GM12891 (cell line): ENCODE measurements around the gene PLPPR5.

Experiments
- DNase-seq: peaks from one replicate; pipeline ENCODE4 v3.0.0; 2011; ENCODE audit warnings: low spot score; ENCODE audit not compliant: insufficient read length
- FAIRE-seq: peaks from 2 replicates; lab custom pipeline; 2011; peaks lifted over from hg19 to GRCh38; lab: Jason Lieb, UNC
- PAX5 ChIP-seq: IDR thresholded peaks from 2 replicates; pipeline ENCODE4 v1.6.1; 2011; ENCODE audit warnings: low read length, moderate library complexity, mild to moderate bottlenecking; ENCODE audit not compliant: insufficient read depth, severe bottlenecking
- POLR2A ChIP-seq: IDR thresholded peaks from 2 replicates; pipeline ENCODE4 v1.6.1; 2011; ENCODE audit warnings: low read depth, low read length, control low read depth
- POLR2AphosphoS5 ChIP-seq: IDR thresholded peaks from 2 replicates; pipeline ENCODE4 v1.6.1; 2011; ENCODE audit warnings: low read depth, low read length, control low read depth
- POU2F2 ChIP-seq: IDR thresholded peaks from 2 replicates; pipeline ENCODE4 v1.6.1; 2011; ENCODE audit warnings: low read depth, mild to moderate bottlenecking, control low read depth, low read length, moderate library complexity
- SPI1 ChIP-seq: IDR thresholded peaks from 2 replicates; pipeline ENCODE4 v1.6.1; 2011; ENCODE audit warnings: low read depth, low read length, control low read depth
- TAF1 ChIP-seq: IDR thresholded peaks from 2 replicates; pipeline ENCODE4 v1.6.1; 2011; ENCODE audit warnings: low read depth, low read length, control low read depth

PLPPR5 gene

DNA sequence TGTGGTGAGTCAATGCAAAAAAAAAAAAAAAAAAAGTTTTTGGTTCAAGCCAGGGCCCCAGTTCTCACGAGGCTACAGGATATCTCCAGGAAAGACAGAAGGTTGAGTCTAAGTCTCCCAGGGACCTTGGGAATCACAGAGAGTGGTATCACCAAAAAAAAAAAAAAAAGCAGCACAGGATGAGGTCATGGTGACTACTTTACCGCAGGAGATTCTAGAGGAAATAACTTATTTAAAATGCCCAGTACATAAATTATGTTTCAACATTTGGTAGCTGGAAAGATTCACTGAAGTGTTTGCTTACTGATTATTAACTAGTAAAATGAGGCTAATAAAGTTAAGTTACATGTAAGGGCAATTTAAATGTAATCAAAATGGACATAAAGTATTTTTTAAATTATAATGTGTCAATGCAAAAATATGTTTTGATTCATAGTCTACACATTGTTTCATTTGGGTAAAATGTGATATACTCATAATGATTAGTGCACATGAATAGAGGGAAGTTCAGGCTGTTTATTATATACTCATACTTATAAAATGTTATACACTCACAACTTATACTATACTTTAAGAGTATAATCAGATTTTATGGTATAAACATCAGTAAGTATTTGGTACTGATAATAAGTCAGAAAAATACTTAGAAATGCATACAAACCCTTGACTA is 84.1 kb downstream of the PLPPR5 start:
- no peak for FAIRE-seq
- no peak for DNase-seq
- TF ChIP-seq TAF1 (no peak), PAX5 (no peak), POLR2AphosphoS5 (no peak), SPI1 (no peak), POLR2A (no peak), POU2F2 (no peak)

GRCh38 chr1:98919652-98920051 is 85.0 kb downstream of the PLPPR5 start:
- FAIRE-seq, result no peak
- TF ChIP-seq TAF1 (no peak), POLR2AphosphoS5 (no peak), POLR2A (no peak), PAX5 (no peak), SPI1 (no peak), POU2F2 (no peak)
- DNase-seq, result no peak

- no peak for TF ChIP-seq POLR2A
- no peak for TF ChIP-seq POU2F2
- TF ChIP-seq SPI1, result no peak
- no peak for TF ChIP-seq PAX5
- no peak for TF ChIP-seq TAF1
- no peak for TF ChIP-seq POLR2AphosphoS5
- FAIRE-seq (no peak), DNase-seq (no peak)
Measured at GRCh38 chr1:98919211-98919610, 85.5 kb downstream of the PLPPR5 start.

DNA sequence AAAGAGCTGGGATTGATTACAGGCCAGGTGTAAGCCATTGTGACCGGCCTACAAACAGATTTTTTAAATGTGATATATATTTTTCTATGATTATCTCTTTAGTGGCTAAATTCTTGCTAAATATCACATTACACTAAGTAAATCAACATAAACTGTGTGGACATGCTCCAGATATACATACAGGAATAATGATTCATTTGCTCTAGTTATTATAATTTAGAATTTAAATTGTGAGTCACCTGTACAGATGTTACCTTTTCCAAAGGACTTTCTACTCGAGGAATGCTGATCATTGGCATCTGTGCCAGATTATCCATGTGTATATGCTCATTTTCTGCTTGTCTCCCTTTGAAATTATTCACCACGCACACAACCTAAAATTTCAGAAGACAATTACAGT is 90.1 kb downstream of the PLPPR5 start:
- TF ChIP-seq SPI1, result no peak
- no peak for TF ChIP-seq POLR2AphosphoS5
- TF ChIP-seq POLR2A, result no peak
- TF ChIP-seq TAF1, result no peak
- no peak for TF ChIP-seq PAX5
- TF ChIP-seq POU2F2, result no peak
- DNase-seq (no peak), FAIRE-seq (no peak)

DNA sequence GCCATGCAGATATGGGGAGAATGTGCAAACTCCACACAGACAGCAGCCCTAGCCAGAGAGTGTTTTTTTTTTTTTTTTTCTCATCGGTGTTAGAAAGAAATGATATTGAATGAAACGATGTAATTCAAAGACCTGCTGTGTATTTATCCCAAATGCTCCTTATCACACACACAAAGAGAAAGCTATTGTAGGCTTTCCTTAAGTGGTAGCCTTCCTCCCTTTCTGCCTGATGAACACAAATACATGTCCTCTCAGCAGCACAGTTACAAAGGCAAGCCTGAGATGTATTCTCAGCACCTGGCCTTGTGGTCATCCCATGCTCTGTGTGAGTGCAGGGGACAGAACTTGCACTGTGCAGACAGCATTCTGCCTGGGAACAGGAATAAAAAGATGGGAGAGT is 93.8 kb downstream of the PLPPR5 start:
- no peak for TF ChIP-seq SPI1
- TF ChIP-seq POLR2AphosphoS5, result no peak
- TF ChIP-seq PAX5, result no peak
- no peak for TF ChIP-seq TAF1
- no peak for TF ChIP-seq POLR2A
- TF ChIP-seq POU2F2, result no peak
- DNase-seq (no peak), FAIRE-seq (no peak)

DNA sequence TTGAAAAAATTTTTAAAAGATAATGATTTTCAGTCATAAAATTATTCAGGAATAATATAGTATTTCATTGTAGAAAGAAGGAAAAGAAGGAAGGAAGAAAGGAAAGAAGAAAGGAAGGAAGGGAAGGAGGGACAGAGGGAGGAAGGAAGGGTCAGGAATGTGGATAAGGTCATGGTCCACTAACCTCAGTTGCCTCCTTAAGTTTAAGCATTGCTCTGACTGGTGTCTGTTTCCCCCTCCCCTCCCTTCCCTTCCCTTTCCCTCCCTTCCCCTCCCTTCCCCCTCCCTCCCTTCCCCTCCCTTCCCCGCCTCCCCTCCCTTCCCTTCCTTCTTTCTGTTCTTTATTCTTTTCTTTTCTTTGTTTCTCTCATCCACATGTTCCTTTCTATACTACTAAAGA is 95.7 kb downstream of the PLPPR5 start:
- DNase-seq (no peak), FAIRE-seq (no peak)

GRCh38 chr1:98906809-98907208 is 97.9 kb downstream of the PLPPR5 start:
- TF ChIP-seq POU2F2 (no peak), TAF1 (no peak), SPI1 (no peak), POLR2A (no peak), POLR2AphosphoS5 (no peak), PAX5 (no peak)
- no peak for FAIRE-seq
- no peak for DNase-seq

More for the DNA sequence above, 95.7 kb downstream of the PLPPR5 start:
- TF ChIP-seq POU2F2 (no peak), POLR2A (no peak), PAX5 (no peak), TAF1 (no peak), SPI1 (no peak), POLR2AphosphoS5 (no peak)

DNA sequence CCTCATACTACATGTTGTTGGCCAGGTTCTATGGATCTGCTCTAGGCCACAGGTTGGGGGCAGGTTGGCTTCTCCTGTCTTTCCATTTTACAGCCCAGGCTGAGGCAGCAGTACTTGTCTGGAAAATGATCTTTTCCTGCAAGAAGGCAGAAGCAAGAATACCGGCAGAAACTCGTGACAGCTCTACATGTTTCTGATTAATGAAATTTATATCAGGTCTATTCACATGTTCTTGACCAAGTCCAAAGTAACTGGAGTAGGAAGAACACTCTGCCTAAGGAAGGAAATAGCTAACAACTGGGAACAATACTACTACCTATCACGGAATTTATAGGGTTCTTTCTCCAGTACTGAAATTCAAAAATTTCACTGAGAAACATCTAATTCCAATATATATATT is 98.3 kb downstream of the PLPPR5 start:
- FAIRE-seq, result no peak
- no peak for DNase-seq
- TF ChIP-seq PAX5 (no peak), POLR2A (no peak), POLR2AphosphoS5 (no peak), SPI1 (no peak), POU2F2 (no peak), TAF1 (no peak)

GRCh38 chr1:98904684-98905083 is 100.0 kb downstream of the PLPPR5 start:
- FAIRE-seq, result no peak
- no peak for DNase-seq

DNA sequence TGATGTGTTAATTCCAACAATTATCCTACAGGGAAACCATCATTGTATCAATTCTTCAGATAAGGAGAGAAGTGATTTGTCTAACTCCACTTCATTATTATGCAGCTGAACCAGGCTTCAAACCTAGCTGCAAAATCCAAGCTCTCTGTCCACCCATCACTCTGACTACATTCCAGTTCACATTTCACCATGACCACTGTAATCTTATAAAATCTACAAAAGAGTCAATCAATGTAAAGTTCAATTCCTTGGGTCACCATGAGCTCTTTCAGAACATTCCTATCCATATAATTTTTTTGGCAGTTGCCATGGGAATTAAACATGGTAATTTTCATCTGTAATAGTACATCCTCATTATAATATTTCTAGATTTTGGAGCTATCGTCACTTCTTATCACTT is 100.9 kb downstream of the PLPPR5 start:
- FAIRE-seq (no peak), DNase-seq (no peak)
- no peak for TF ChIP-seq POLR2AphosphoS5
- no peak for TF ChIP-seq TAF1
- no peak for TF ChIP-seq POLR2A
- TF ChIP-seq PAX5, result no peak
- no peak for TF ChIP-seq SPI1
- no peak for TF ChIP-seq POU2F2

More at GRCh38 chr1:98904684-98905083, 100.0 kb downstream of the PLPPR5 start:
- TF ChIP-seq POLR2A (no peak), POLR2AphosphoS5 (no peak), PAX5 (no peak), TAF1 (no peak), SPI1 (no peak), POU2F2 (no peak)
